Glomerular visceral epithelial cell (primary cell): Measurements from ENCODE around the gene PDE11A.

Experiments used
- DNase-seq: peaks from one replicate; pipeline ENCODE4 v3.0.0-alpha.2; 2016; ENCODE audit errors: extremely low spot score

PDE11A gene

GRCh38 chr2:177923323-177923722 is 149.3 kb downstream of the PDE11A start:
- DNase-seq, result no peak

- DNase-seq, result no peak
Observed at GRCh38 chr2:177921726-177922125, 150.9 kb downstream of the PDE11A start.

GRCh38 chr2:177917169-177917568 is 155.4 kb downstream of the PDE11A start:
- DNase-seq, result no peak

GRCh38 chr2:177916342-177916741 is 156.2 kb downstream of the PDE11A start:
- no peak for DNase-seq

- DNase-seq, result no peak
Observed at GRCh38 chr2:177914247-177914646, 158.3 kb downstream of the PDE11A start.

- DNase-seq, result no peak
Observed at GRCh38 chr2:177909962-177910361, 162.6 kb downstream of the PDE11A start.

- no peak for DNase-seq
Observed at GRCh38 chr2:177908824-177909223, 163.8 kb downstream of the PDE11A start.

- DNase-seq, result no peak
Observed at GRCh38 chr2:177908182-177908581, 164.4 kb downstream of the PDE11A start.

- peak; percentile 71 for DNase-seq
Observed at GRCh38 chr2:177906041-177906718, 166.4 kb downstream of the PDE11A start.

- DNase-seq, result no peak
Observed at GRCh38 chr2:177905640-177906039, 166.9 kb downstream of the PDE11A start.

GRCh38 chr2:177902395-177903163 is 170.0 kb downstream of the PDE11A start:
- no peak for DNase-seq

- DNase-seq, result no peak
Observed at GRCh38 chr2:177900082-177900481, 172.5 kb downstream of the PDE11A start.

- no peak for DNase-seq
Observed at GRCh38 chr2:177897278-177897677, 175.3 kb downstream of the PDE11A start.

GRCh38 chr2:177896587-177896986 is 176.0 kb downstream of the PDE11A start:
- no peak for DNase-seq

- DNase-seq, result no peak
Observed at GRCh38 chr2:177894546-177894945, 178.0 kb downstream of the PDE11A start.

GRCh38 chr2:177893880-177894279 is 178.7 kb downstream of the PDE11A start:
- no peak for DNase-seq

- no peak for DNase-seq
Observed at GRCh38 chr2:177891533-177891932, 181.0 kb downstream of the PDE11A start.

GRCh38 chr2:177889818-177890460 is 182.6 kb downstream of the PDE11A start:
- DNase-seq, result no peak

GRCh38 chr2:177888581-177888980 is 184.0 kb downstream of the PDE11A start:
- DNase-seq, result no peak

- DNase-seq, result no peak
Observed at GRCh38 chr2:177887722-177888121, 184.9 kb downstream of the PDE11A start.

GRCh38 chr2:177886824-177887223 is 185.8 kb downstream of the PDE11A start:
- no peak for DNase-seq

GRCh38 chr2:177885828-177886466 is 186.6 kb downstream of the PDE11A start:
- DNase-seq, result no peak
